HG02885 (cell line): ENCODE measurements around the gene WFDC5.

ENCODE experiments used
- ATAC-seq: cut with Tn5 transposase; IDR thresholded peaks from one replicate; pipeline ENCODE4 v1.9.1; 2021; ENCODE audit warnings: mild to moderate bottlenecking; ENCODE audit not compliant: unreplicated experiment, poor library complexity

Gene WFDC5

DNA sequence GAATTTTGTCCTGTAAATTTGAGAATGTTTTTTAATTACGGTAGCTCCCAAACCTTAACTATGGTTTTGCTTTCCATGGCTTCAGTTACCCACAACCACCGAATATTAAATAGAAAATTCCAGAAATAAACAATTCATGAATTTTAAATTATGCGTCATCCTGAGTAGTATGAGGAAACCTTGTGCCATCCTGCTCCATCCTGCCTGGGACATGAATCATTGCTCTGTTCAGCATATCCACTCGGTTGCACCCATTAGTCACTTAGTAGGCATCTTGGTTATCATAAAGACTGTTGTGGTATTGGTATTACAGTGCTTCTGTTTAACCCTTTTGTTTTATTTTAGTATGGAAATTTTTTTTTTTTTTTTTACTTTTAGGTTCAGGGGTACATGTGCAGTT is 53.7 kb downstream of the WFDC5 start:
- no peak for ATAC-seq

DNA sequence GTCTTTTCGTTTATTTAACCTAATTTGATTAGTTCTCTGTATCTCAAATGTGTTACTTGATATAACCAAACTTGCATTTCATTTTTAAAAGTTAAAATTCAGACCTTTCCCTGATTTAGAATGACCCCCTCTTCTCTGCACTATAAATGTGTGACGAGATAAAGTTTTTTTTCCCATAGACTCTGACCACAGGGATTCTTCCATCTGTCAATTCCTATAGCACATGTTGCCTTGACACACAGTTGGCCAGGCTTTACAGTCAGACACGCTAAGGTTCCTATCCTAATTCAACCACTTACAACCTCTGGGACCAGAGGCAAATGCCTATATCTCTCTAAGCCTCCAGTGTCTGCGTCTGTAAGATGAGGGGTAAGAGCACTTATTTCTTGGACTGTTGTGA is 54.7 kb downstream of the WFDC5 start:
- ATAC-seq, result no peak
